ENCODE data around the gene SPON2.

- no peak for TF ChIP-seq CTCF (IDR thresholded peaks at IDR 0.05; ENCODE audit: low read length)
- TF ChIP-seq EZH2phosphoT487 (IDR thresholded peaks at IDR 0.05; ENCODE audit: low read length) = no peak
Observed at GRCh38 chr4:1124818-1125217, 47.6 kb downstream of the SPON2 start.

Measured in MM.1S (cell line).